GM21526 (cell line): ENCODE data around the gene SPATA20.

Experiments used
- ATAC-seq: cut with Tn5 transposase; IDR thresholded peaks from one replicate; pipeline ENCODE4 v1.9.1; 2021; ENCODE audit warnings: moderate library complexity; ENCODE audit not compliant: unreplicated experiment, low FRiP score

Gene SPATA20

DNA sequence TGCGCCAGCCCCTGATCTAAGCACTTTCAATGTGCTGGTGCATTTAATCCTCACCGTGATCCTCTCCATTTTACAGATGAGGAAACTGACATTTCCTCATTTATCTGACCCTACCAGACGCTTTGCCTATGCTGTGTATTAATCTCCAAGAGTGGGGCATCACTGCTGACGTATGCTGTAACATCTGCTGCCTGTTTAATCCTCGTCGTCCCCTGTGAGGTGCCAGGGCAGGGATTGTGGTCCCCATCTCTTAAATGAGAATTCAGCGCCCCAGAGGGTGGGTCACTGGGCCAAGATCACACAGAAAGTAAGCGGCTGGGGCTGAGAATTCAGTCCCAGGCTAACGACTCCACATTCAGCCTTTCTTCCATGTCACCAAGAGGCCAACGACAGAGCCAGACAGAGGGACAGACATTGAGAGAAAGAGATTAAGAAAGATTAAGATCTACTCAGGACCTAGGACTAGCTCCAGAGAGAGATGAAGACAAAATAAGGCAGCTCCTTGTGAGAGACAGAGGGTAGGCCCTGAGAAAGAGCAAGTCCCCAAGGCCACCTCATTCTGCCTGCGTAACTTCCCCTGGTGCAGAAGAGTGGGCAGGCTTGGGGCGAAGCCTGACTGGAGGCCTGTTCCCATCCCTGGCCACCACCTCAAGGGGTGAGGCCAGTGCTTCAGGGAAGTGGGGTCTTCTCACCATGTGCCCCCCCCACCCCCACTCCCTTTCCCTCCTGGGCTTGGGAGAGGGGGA is 27.1 kb downstream of the SPATA20 start:
- ATAC-seq: no peak

DNA sequence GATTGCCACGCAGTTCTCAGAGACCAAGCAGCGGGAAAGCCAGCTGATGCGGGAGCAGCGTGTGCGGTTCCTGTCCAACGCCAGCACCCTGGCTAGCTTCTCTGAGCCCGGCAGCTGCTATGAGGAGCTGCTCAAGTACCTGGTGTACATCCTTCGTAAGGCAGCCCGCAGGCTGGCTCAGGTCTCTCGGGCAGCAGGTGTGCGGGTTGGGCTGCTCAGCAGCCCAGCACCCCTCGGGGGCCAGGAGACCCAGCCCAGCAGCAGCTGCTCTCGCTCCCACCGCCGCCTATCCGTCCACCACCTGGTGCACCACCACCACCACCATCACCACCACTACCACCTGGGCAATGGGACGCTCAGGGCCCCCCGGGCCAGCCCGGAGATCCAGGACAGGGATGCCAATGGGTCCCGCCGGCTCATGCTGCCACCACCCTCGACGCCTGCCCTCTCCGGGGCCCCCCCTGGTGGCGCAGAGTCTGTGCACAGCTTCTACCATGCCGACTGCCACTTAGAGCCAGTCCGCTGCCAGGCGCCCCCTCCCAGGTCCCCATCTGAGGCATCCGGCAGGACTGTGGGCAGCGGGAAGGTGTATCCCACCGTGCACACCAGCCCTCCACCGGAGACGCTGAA is 28.7 kb downstream of the SPATA20 start:
- no peak for ATAC-seq

GRCh38 chr17:50576864-50577263 is 29.9 kb downstream of the SPATA20 start:
- no peak for ATAC-seq

DNA sequence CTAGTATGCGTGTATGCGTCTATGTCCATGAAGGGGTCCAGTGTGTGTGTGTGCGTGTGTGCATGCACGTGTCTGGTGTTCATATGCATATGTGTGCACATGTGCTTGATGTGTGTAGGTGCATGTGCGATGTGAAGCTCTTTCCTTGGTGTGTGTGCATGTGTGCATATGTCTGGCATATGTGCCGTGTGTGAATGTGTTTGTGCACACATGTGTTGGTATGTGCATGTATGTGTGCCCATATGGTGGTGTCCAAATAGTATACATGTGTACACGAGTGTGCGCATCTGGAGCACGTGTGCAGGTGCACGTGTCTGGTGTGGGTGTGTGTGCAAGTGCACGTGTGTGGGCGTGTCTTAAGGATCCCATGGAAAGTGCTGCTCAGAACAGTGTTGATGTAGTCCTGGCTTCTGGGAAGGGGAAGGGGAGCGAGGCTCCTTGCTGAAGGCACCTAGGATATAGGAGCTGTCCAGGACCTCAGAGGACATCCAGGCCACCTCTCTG is 30.5 kb downstream of the SPATA20 start:
- no peak for ATAC-seq

DNA sequence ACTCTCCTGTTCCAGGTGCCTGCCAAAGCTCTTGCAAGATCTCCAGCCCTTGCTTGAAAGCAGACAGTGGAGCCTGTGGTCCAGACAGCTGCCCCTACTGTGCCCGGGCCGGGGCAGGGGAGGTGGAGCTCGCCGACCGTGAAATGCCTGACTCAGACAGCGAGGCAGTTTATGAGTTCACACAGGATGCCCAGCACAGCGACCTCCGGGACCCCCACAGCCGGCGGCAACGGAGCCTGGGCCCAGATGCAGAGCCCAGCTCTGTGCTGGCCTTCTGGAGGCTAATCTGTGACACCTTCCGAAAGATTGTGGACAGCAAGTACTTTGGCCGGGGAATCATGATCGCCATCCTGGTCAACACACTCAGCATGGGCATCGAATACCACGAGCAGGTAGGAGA is 31.2 kb downstream of the SPATA20 start:
- no peak for ATAC-seq

GRCh38 chr17:50579399-50579798 is 32.4 kb downstream of the SPATA20 start:
- ATAC-seq: no peak

GRCh38 chr17:50580646-50581045 is 33.7 kb downstream of the SPATA20 start:
- ATAC-seq: no peak

DNA sequence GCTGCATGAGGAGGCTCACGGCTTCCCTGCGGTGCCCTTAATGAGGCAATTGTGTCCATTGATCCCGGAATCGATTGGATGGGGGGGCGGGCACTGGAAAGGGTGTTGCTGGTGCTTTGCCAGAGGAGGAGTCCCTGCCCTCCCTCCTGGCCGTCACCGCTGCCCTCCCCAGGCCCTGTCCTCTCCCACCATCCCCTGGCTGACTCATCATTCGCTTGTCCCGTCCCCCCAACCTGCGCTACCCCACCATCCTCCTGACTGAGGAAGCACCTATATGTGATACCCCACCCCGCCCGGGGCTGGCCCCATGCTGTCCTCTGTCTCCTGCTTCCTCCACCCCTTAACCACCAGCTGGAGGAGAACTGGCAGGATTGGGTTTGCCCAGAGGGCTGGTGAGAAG is 34.3 kb downstream of the SPATA20 start:
- no peak for ATAC-seq

- ATAC-seq: no peak
These were observed 35.8 kb downstream of the SPATA20 start for GRCh38 chr17:50582741-50583140.

DNA sequence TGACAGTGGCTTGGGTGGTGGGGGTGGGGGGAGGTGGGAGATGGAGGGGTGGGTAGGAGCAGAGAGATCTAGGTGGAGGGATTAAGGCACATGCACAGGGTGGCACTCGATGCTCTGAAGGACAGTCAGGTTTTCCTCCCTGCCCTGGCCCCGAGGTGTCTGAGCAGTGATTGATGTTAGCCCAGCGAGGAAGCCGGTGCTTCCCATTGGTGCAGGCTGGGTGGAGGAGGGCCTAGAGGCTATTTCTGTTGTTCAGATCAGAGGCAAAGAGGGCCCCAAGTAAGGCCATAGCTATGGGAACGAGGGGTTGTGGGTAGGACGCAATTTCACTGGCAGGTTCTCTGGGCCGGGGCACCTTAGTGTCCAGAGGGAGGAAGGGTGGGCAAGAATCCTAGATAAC is 36.7 kb downstream of the SPATA20 start:
- no peak for ATAC-seq

DNA sequence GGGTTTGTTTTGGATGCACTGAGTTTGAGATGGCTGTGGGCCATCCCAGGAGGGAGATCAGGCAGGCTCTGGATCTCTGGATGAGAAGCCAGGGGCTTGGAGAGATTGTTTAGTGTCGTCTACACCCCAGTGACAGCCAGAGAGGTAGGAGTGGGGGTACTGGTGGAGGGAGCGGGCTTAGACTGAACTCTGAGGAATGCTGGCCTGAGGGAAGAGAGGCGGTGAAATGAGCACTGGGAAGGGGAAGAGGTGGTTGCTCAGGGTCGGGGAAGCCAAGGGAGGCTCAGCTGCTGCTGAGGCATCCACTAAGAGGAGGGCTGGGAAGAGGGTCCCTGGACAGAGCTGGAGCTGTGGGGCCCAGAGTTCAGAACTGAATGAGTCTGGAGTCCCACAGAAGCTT is 37.1 kb downstream of the SPATA20 start:
- ATAC-seq: no peak

DNA sequence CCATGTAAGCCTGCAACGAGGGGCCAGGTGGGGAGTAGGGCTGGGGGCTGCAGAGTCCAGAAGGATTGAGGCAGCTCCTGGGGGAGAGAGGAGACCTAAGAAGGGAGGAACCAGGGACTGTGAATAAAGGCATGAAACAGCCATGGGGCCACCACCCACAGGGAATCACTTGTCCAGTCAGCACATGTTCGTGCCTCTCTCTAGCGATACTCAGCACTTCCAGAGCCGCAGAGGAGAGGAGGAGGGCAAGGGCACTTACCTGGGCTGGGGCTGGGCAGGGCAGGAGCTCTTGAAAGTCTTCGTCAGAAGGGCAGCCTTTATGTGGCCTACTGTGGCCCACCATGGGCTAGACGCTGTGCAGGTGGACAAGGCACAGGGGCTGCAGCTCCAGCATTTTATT is 37.8 kb downstream of the SPATA20 start:
- no peak for ATAC-seq

DNA sequence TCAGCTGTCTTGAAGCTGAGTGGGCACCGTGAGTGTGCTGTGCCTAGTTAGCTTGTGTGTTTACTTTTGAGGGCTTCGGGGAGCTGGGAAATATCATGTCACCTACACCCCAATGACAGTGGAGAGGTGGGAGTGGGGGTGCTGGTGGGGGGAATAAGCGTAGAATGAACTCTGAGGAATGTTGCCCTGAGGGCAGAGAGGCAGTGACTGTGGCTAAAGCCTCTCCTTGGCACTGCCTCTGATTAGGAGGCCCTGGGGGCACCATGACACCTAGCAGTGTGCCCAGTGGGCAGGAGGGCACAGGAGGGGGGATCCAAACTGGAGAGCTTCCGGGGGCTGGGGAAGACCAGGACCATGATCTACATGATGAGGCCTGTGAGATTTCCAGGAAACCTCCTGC is 38.4 kb downstream of the SPATA20 start:
- no peak for ATAC-seq

GRCh38 chr17:50585891-50586290 is 38.9 kb downstream of the SPATA20 start:
- no peak for ATAC-seq

DNA sequence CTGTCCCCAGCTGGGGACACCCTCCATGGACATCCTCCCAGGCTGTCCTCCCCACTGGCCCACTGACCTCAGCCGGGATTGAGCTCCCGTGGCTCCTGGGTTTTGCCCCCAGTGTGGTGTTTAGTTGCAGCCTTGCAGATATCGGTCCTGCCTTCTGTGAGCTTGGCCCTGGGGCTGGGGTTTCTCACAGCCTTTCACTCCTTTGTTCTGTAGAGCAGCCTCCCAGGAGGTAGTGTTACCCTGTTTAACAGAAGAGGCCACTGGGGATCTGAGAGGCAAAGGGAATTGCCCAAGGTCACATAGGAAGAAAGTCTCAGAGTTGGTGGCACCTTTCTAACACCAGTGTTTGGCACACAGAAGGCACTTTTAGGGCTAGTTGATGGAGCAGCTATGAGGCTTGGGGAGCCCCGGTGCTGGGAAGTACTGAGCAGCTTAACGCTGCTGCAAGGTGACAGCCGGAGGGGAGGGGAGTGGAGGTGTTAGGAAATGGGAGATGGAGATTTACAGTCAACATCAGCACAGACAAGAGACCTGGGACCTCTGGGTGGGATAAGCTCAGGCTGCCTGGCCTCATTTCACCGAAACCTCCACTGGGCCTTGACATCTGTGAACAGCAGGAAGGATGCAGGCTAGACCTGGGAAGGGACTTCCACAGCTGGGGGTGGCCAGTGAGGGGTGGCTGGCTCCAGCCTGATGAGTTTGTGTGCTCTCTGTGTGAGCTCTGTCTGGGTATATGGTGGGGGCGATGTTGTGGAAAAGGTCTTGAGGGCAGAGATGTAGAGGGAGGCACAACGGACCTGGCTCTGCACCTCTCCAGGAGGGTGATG is 39.7 kb downstream of the SPATA20 start:
- no peak for ATAC-seq

GRCh38 chr17:50587571-50587970 is 40.6 kb downstream of the SPATA20 start:
- ATAC-seq: no peak

DNA sequence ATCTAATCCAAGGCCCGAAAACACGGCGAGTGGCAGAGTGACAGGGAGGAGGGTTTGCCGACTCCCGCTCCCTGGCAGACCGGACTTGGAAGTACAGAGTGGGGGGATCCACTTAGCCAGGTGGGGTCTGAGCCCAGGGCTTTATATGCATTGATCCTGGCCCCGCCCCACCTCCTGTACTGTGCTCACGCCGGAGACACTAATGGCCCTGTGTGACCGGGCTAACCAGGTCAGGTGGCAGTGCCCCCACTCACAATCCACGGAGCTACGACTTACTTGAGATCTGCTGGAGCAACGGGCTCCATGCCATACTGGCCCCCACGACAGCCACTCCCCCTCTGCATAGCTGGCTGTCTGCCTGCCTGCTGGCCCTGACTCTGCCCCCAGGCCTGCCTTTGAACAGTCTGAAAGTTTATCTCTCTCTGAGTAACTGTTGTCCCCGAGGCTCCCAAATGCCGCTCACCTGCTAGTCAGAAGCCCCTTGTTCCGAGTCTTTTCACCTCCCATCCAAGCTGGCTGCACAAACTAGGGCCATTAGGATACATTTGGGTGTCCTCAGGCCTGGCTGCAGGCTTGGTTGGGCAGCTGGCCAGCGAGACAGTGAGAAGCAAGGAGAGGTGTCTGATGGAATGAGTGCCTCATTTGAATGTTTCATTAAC is 41.5 kb downstream of the SPATA20 start:
- ATAC-seq: no peak

- no peak for ATAC-seq
These were observed 42.2 kb downstream of the SPATA20 start for GRCh38 chr17:50589095-50589705.

GRCh38 chr17:50590946-50591737 is 44.2 kb downstream of the SPATA20 start:
- no peak for ATAC-seq

DNA sequence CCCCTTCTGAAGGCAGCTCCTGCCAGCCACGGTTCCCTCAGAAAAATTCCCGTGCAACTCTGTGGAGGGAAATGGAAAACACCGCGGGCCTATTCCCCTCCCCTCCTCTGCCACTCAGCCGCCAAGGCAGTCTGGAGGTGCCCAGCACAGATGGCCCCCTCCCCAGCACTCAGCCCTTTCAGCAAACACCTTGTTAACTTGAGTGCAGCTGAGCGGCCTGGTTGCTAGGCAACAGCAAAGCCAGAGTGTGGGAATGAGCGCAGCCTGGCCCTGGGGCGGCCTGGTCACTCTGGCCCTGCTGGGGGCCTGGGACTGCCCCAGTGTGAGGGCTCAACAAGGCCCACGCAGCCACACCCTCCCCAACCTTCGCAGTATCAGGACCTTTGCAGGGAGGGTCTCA is 46.3 kb downstream of the SPATA20 start:
- ATAC-seq: no peak
